GM21717 (cell line): ENCODE data around the gene STIMATE.

Experiments
- ATAC-seq: cut with Tn5 transposase; IDR thresholded peaks from one replicate; pipeline ENCODE4 v1.9.1; 2021; ENCODE audit warnings: mild to moderate bottlenecking, moderate library complexity; ENCODE audit not compliant: unreplicated experiment

STIMATE gene

DNA sequence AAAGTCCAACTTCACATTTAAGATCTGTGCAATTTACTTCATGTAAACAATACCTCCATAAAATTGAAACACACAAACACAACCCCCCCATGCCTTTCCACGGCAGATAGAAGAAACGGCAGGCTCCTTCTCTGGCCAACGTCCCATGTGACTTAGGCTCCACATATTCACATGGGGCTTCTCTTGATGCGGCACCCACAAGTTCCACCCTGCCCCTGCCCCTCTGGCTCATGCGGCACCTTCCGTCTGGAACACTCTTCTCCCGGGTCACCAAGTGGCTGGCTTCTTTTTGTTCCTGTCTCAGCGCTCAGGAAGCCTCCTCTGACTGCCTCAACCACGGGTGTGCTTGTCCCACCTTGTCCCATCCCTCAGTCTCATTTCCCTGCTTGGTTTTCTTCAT, 25.6 kb downstream of the STIMATE start:
- ATAC-seq: no peak

DNA sequence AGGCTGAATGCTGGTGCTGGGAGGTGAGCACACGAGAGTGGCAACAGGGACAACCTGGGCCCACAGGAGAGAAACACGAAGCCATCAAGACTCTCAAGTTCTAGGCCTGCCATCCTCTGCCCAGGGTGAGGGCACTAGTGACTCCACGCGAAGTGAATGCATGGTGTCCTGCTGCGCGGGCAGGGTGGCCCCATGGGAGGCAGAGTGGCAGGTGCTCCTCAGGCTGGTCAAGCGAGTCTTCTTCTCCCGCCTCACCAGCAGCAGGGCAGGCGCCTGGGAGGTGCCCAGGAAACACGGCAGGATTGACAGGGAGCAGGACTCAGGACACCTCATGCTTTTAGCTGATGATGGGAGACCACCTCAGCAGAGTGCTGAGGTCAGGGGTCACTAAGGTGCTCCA, 26.9 kb downstream of the STIMATE start:
- ATAC-seq: no peak

DNA sequence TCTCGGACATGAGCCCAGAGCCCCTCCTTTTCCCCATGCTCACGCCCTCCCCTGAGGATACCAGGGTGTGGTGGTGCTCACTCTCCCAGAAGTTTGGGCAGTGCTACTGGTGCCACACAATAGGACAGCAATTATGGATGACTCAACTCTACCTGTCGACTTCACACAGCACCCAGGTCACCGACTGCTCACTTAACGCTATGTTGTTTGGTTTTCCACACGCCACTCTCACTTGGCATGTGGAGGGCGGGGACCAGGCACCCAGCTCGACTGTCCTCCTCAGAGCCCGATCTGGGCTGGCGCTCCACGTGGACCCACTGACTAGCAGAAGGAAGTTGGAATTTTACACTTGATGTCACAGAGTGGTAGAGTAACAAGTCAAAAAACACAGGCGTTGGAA, 30.9 kb downstream of the STIMATE start:
- ATAC-seq: no peak

DNA sequence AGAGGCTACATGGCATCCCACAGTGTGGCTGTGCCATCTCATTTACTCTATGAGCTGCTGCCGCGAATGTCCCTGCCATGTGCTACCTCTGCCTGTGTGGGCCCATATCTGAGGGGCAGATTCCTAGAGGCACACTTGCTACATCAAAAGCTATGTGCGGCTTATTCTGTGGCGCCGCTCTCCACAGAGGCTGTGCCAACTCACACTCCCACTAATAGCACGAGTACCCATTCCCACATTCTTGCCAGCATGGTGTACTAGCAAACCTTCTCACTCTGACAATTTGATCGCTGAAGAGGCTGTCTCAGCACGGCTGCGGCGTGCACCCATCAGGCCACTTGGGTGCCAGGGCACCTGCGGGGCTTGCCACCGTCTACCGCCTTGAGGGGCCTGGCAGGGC, 31.4 kb downstream of the STIMATE start:
- no peak for ATAC-seq

DNA sequence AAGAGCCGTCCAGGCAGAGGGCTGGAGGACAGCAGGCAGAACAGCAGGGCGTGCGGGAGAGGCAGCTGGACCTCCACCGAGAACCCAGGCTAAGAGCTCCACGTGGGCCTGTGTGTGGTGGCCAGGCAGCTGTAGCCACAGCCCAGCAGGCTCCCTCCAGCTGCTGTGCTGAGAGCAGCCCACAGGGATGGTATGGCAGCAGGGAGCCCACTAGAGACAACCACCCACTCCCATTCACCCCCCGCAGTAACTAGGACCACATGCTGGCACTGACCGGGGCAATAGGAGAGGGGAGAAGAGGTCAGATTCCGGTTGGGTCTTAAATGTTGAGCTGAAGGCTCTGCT, 37.0 kb downstream of the STIMATE start:
- no peak for ATAC-seq

DNA sequence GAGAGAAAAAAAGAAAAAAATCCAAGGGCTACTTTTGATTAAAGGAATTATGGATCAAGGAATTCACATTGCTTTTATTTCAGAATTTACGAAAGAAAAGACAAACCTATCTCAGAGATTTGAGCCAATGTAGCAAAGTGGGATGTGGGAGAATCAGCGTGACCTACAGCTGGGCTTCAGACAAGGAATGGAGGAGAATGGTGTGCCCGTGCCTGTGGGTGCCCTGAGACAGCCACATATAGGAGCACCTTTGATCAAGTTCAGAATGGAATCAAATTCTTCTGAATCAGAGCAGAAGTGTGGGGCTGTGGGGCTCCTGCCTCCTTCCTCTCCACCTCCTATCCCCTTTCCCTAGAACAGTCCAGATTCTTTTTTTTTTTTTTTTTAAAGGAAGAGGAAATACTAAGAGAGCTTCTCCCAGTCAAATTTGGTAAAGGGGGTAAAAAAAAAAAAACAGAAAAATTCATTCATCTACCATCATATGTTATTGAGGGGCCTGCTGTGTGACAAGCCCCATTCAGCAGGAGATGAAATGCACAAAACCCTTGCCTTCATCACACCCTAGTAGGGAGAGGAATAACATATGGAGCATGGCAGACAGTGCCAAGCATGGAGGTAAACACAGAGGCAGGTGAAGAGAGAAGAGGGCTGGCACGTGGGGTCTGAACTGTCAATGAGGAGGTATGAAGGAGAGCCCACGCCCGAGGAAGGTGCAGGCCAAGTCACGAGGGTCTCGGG, 37.5 kb downstream of the STIMATE start:
- ATAC-seq: no peak

DNA sequence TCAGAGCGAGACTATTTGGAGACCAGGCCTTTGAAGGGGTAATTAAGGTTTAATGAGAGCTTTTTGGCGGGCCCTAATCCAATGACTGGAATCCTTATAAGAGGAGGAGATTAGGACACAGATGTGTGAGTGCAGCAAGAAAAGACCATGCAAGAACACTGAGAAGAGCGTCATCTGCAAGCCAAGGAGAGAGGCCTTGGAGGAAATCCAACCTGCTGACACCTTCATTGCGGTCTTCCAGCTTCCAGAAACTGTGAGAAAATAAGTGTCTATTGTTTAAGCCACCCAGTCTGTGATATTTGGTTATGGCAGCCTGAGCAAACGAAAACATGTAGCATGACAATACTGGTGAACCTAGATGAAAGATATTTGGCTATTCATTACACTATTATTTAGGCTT, 39.5 kb downstream of the STIMATE start:
- no peak for ATAC-seq

DNA sequence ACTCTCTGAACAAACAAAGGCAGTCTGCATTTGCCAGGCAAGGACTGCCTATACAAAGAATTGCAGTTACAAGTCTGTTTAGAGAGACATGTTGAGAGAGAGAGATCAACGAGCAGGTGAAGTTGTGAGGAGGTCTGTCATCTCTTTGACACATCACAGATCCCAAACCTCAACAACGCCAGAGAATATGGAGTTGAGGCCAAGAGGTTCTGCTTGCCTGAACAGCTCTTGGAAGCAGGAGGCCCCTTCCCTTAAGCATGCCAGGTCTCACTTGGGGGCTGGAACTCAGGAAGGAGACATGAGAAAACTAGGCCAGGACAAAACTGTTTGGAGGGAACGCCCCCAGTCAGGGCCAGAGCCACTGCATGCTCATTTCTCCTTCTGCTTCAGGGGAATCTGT, 40.2 kb downstream of the STIMATE start:
- ATAC-seq: no peak

DNA sequence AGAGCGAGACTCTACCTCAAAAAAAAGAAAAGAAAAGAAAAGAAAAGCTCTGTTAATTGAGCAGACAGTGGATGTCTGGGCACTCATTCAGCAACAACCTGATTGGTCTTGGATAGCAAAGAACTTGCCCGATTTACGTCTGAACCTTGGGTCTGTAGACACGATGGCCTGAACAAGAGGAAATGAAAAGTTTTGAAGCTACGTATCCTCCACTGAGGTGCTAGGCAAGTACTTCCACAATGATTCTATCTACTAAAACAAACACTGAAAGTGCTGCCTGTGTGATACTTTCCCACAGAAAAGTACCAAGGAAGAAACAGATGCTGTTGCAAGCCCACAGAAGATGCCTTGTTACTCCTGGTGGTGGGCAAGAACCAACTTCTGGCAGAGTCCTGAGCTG, 40.7 kb downstream of the STIMATE start:
- ATAC-seq: peak; percentile 67

DNA sequence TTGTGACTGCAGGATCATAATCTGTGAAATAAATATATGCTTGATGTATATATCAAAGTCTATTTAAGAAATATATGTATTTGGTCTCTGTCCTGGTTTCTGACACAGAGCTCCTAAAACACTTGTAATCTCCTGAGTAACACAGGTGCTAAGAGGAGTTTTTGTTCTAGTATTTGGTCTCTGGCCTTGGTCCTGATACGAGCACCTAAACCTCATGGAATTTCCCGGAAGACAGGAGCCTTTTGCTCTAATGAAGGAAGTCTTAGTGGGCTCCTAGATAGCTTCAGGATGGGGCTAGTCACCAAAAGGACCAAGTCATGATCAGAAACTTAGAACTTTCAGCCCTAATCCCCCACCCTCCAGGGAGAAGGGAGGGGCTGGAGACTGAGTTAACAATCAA, 43.3 kb downstream of the STIMATE start:
- ATAC-seq: no peak

DNA sequence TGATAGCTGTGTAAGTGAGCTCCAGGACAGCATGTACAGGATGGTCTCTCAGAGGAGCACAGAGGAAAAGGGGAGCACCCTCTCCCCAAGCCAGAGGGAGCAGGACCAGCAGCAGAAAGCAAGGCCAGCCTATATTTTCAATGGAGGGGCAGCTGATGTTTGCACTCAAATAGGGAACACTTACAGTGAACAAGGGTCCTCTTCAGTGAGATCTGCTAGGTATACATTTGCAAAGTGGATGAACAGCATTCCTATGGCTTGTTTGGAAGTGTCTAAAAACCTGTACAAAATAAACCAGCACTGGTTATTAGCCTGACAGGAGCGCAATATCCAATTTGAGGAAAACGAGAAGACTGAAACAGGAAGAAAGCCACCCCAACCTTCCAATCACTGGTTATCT, 44.9 kb downstream of the STIMATE start:
- no peak for ATAC-seq

DNA sequence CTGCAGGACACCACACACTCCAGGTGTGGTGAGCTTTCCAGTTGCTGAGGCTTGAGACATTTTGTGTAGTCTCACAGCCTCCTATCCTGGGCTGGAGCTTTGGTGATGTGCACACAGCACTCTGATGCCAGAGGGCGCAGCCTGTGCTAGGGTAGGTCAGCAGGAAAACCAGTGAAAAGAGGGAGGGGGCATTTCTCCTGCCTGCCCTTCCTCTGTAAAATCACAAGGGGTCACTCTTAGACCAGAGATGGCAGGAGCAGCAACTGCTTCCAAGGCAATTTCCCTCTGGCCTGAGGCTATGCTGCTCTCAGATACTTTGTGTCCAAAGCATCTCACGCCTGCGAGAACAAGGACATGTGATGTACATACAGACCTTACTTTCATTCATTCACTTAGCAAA, 46.0 kb downstream of the STIMATE start:
- ATAC-seq: no peak

DNA sequence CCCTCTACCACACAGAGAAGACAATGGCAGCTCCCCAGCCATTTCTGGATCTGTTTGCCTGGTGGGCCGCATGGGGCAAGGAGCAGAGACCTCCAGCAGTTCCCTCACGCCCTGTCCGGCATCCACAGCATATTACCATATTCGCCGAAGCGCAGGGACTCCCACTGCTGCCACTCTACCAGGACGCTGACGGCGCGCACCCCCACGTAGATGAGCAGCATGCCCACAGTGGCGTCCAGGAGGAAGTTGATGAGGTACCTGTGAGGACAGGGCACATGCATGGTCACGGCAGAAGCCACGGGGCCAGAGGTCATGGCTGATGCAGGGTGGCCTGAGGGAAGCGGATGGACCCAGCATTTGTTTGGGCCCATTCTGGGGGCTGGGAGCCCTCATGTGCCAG, 47.7 kb downstream of the STIMATE start:
- no peak for ATAC-seq

DNA sequence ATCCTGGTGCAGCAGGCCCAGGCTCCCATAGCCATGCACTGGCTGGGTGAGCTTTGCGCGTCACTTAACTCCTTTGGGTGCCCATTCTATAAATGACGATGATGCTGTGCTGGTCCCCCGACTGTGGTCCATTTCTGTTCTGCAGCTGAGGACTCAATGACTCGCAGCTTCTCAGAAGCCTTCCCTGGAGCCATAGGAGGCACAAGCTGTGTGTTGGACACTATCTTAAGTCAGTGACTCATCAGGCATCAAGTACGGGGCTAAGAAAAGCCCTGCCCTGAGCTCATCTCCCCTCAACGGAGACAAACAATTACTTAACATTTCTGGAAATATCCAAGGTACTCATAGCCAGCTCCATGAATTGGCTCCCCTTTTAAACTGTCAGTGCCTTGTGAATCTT, 48.7 kb downstream of the STIMATE start:
- ATAC-seq: no peak

DNA sequence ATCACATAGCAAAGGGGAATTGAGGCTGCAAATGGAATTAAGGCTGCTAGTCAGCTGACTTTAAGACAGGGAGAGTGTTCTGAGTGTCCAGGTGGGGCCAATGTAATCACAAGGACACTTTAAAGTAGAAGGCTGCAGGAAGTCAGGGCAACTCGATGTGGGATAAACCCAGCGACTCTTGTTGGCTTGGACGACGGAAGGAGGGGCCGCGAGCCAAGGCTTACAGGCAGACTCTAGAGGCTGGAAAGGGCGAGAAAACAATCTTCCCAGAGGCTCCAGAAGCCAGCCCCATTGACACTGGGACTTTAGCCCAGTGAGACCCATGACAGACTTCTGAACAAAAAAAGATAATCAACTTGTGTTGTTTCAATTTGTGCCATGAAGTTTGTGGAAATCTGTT, 49.6 kb downstream of the STIMATE start:
- no peak for ATAC-seq

DNA sequence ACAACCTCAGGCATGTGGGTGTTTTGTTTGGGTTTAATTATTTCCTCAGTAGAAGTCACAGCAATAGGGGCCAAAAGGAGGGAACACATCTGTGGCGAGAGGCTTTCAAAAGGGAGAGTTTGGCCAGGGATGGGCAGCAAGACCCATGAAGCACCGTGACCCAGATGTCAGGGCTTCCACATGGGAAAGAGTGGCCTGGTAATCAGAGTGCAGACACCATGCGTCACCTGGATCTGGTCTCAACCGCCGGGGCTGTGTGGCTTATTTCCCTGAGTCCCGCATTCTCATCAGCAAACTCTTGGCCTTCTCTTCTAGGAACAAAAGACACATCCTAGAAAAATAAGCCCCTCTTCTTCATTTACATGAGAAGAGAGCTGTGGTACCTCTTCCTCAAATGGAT, 50.1 kb downstream of the STIMATE start:
- ATAC-seq: no peak

DNA sequence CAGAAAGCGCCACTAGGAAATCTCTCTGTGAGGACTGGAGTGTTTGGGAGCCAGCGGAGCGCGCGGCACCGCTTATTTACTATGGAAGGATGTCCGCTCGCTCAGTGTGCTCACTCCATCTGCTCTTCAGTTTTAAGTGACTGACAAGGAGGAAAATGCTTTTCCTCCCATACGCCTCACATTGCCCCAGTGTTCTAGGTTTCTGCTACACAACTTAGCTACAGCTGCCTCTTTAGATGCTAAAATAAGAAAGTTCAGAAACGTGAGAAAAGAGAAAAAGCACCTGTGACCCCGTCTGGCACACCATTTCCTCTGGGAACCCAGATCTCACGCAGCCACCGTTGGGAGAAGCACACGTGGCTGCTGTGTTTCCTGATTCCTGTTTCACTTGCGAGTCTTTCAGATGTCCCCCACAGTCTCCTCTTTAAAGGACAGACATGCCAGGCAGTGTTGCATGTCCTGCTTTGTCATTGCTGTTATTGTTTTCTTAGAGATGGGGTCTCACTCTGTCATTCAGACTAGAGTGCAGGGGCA, 50.8 kb downstream of the STIMATE start:
- ATAC-seq: no peak

DNA sequence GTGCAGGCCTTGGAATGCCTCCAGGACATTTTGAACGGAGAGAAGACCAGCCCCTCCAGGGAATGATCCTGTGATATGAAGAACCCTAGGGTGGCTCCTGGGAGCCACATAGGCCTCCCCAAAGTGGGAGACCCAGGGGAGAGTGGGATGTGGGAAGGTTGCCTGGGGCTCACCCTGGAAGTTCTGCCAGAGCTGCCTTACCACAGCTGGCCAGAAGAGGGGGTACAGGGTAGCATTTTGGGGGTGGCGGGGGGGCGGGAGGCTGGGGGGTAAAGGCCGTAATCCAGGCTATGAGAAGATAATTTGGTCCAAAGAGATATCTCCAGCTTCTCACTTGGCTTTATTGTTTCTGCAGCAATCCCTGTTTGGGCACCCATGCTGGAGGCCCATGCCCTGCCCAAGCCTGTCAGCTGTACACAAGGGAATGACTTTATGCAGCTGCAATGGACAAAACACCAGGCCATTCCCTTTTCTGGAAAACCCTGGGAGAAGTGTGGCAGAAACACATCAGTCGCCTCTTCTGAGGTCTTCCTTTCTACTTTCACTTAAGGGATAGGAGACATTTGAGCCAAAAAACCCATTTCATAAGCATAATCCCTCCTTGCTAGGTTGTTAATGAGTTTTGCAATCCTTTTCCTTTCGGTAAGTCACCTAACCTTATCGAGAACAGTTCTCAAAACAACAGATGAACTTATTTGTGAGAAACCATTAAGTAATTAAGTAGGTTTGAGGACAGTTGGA, 51.5 kb downstream of the STIMATE start:
- no peak for ATAC-seq

DNA sequence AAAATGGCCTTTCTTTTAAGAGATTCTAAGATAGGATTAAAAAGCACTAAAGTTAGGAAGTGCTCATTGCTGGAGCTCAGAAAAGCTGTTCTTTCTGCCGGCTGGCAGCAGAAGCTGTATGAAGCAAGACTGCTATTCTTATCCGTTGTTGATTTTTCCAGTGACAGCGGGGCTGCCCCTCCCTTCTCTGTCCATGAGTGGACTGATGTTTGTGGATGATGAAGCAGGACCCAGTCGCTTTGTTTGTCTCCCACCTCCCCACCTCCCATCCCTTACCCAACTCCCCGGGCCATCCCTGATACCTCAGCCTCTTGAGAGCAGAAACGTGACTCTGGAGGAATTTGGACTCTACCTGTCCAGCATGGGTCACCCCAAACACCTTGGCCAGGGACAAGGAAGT, 52.2 kb downstream of the STIMATE start:
- ATAC-seq: no peak

DNA sequence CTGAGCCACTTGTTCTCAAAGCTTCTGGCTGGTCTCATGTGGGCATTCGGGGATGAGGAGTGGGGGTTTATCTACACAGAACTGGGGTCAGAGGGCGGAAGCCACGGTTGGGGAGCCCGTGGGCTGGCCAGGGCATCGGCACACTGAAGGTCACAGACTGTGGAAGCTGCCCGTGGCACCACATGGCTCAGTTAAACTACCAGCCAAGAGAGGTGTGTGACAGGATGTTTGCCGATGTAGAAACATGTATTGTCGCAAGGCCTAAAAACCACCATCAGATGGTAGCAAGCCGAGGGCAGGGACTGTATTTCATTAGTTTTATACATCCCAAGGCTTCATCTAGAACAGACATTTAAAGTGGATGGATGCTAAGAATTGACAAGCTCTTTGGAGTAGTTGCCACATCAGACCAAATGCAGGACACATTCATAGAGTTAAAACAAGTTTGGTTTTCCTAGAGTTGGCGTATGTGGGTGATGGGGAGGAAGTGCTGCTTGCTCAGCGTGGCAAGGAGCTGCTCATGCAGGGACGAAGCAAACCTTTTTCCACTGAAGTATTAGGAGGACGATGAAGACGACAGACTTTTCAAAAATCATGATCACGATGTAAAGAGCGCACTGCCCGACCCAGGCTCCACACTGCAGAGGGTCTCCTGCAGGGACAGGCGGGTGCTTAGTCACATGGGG, 52.9 kb downstream of the STIMATE start:
- ATAC-seq: no peak

DNA sequence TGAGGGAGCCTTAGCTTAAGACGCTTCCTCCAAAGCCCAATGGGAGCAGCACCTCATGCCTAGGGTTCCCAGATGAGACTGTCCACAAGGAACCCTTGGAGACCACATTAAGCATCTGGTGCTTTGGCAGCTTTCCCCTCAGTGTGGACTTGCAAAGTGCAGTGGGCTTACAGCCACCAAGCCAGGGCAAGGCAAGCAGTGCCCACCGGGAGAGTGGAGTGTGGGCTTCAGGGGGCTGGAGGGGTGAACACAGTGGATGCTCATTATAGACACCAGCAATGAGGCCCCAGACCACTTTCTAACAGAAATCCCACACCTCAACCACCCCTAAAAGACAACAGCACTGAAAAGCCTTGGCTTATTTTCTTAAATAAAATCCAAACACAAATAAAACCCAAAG, 53.5 kb downstream of the STIMATE start:
- ATAC-seq: no peak
